Measurements from ENCODE around the gene AGO3.
A peak's percentile ranks its signal among the peaks of the same experiment; 100 is the strongest.

The AGO3 gene

GRCh38 chr1:36080236-36080635, 149.3 kb downstream of the AGO3 start:
- TF ChIP-seq CTCF (conservative IDR thresholded peaks at IDR 0.05; ENCODE audit: low read length), result no peak
- H3K4me3 ChIP-seq (ENCODE audit: low read length), result no peak overlapping the region
- no peak for DNase-seq (ENCODE audit: low read depth)

GRCh38 chr1:36080801-36081200, 149.9 kb downstream of the AGO3 start:
- no peak for DNase-seq (ENCODE audit: low read depth)
- no peak overlapping the region for H3K4me3 ChIP-seq (ENCODE audit: low read length)
- TF ChIP-seq CTCF (conservative IDR thresholded peaks at IDR 0.05; ENCODE audit: low read length), result no peak

GRCh38 chr1:36081926-36082485, 151.1 kb downstream of the AGO3 start:
- no peak overlapping the region for H3K4me3 ChIP-seq (ENCODE audit: low read length)
- no peak for DNase-seq (ENCODE audit: low read depth)
- no peak for TF ChIP-seq CTCF (conservative IDR thresholded peaks at IDR 0.05; ENCODE audit: low read length)

- no peak overlapping the region for H3K4me3 ChIP-seq (ENCODE audit: low read length)
- DNase-seq (ENCODE audit: low read depth), result no peak
- no peak for TF ChIP-seq CTCF (conservative IDR thresholded peaks at IDR 0.05; ENCODE audit: low read length)
Measured at GRCh38 chr1:36083219-36083618, 152.3 kb downstream of the AGO3 start.

- no peak for DNase-seq (ENCODE audit: low read depth)
- peak within 1 kb of the TSS; percentile 57 for H3K4me3 ChIP-seq (ENCODE audit: low read length)
- TF ChIP-seq CTCF (conservative IDR thresholded peaks at IDR 0.05; ENCODE audit: low read length), result no peak
Measured at GRCh38 chr1:36083635-36084496, 153.0 kb downstream of the AGO3 start, which contains the start of gene TEKT2. TEKT2 (plus strand) TSS chr1:36084094; CDS start chr1:36084922, 828 bp downstream.

- no peak for DNase-seq (ENCODE audit: low read depth)
- TF ChIP-seq CTCF (conservative IDR thresholded peaks at IDR 0.05; ENCODE audit: low read length), result no peak
Measured at GRCh38 chr1:36084497-36085115, 153.7 kb downstream of the AGO3 start.

More at GRCh38 chr1:36084497-36085115, 153.7 kb downstream of the AGO3 start:
- H3K4me3 ChIP-seq (ENCODE audit: low read length), result peak overlapping the region; percentile 57
